Fibroblast of skin of left biceps (primary cell): ENCODE measurements around the gene EID1.
"Not testable (repeated sequence)": the region's sequence is repeated elsewhere in the genome, so short reads cannot be mapped to it uniquely, and the experiment has no call there.

Experiments used
- DNase-seq, 2 experiments: peaks; one replicate each; pipeline ENCODE4 v3.0.0-alpha.2; 2013; ENCODE audit warnings: low read depth in 2 of 2

Gene EID1

DNA sequence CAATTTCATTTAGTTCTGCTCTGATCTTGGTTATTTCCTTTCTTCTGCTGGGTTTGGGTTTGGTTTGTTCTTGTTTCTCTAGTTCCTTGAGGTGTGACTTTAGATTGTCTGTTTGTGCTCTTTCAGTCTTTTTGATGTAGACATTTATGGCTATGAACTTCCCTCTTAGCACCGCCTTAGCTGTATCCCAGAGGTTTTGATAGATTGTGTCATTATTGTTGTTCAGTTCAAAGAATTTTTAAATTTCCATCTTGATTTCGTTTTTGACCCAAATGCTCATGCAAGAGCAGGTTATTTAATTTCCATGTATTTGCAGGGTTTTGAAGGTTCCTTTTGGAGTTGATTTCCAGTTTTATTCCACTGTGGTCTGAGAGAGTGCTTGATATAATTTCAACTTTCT lies 32.6 kb downstream of the EID1 start:
- not testable (repeated sequence) for DNase-seq

- no peak for DNase-seq
These were observed 35.2 kb downstream of the EID1 start for GRCh38 chr15:48913141-48913540.

GRCh38 chr15:48914717-48915116 lies 36.8 kb downstream of the EID1 start:
- DNase-seq, result no peak

GRCh38 chr15:48915861-48916260 lies 37.9 kb downstream of the EID1 start:
- DNase-seq, result no peak

- DNase-seq, result no peak
These were observed 38.8 kb downstream of the EID1 start for GRCh38 chr15:48916721-48917120.

- DNase-seq, result no peak
These were observed 44.1 kb downstream of the EID1 start for GRCh38 chr15:48922046-48922445.

DNA sequence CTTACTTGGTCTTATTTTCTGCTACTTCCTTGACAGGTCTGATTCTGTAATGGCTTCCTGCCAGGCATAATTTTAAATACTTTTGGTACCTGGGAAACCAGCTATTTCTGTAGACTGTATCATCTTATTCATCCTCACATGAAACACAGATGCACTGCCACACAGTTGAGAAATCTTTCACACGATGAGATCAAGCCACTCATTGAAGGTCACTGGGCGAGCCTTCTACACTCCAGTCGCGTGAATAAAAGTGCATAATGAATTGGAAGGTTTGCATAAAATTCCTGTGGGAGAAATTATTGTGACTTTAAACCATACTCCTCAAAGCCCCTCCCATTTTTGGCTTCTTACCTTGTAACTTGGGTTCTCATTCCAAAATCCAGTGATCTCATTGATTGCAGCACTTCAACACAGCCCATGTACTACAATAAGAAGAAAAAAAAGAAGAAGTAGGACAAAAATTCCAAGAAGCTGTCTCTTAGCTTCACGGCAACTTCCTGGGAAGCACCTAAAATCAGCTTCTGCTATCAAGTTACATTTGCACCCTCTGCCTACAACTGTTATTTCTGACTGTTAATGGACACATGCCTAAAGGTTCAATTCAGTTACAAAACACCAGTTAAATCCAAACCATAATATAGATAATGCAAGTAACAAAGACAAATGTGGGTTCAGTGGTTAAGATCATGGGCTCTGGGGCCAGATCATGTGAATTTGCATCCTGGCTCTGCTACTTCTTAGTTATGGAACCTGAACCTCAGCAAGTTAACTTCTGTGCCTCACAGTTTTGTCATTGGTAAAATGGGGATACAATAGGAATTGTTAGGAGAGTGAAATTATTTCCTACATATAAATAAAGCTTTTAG lies 46.8 kb downstream of the EID1 start:
- no peak for DNase-seq

DNA sequence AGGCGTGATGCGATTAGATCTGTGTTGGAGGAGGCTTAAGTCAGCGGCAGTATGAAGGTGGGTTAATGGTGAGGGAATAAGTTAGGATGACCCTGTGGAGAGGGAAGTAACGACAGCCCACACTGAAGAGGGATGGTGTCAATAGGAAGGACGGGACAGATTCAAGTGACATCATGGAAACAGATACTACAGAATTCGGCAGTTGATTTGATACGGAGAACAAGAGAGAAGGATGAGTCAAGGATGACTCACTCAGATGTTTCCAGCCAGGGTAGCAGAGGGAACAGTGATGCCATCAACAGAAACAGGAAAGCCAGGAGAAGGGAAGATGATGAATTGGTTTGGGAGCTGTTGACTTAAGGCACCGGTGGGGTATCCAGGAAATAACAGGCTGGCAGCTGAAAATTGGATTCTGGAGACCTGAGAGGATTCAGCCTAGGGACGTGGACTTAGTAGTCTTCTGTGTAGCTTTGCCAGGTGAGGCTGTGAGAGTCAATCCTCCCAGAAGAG lies 47.8 kb downstream of the EID1 start:
- DNase-seq, result peak; percentile 57 to 63

GRCh38 chr15:48928877-48929538 lies 51.1 kb downstream of the EID1 start:
- no peak for DNase-seq

DNA sequence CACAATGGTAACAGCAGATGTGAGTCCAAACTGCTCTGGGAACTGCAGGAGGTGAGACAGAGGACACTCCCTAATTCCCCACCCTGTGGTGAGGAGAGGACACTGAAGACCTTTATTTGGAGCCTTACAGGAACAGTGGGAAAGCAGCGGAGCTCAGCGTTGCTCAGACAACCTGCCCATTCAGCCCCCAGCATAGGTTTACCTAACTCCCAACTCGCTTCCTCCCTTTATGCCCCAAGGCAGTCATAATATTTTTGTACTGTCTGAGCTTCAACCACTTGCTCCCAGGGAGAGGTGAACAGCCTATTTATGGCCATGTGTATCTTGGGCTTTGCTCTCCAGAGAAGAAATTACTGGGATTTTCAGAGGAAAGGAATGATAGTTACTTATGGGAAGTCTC lies 51.7 kb downstream of the EID1 start:
- no peak for DNase-seq
